ENCODE measurements around the gene LHCGR.

Gene LHCGR

GRCh38 chr2:48755473-48755872 lies at the start of gene LHCGR:
Gene LHCGR, minus strand, starts transcription at chr2:48755724. Its CDS starts 53 bp downstream, at chr2:48755671.
- no peak for DNase-seq (ENCODE audit: low spot score)

- DNase-seq (ENCODE audit: low spot score), result no peak
Measured at GRCh38 chr2:48799601-48800000, 44.1 kb upstream of the LHCGR start.

- no peak for DNase-seq (ENCODE audit: low spot score)
Measured at GRCh38 chr2:48795065-48795464, 39.5 kb upstream of the LHCGR start.

- DNase-seq (ENCODE audit: low spot score), result no peak
Measured at GRCh38 chr2:48793671-48794070, 38.1 kb upstream of the LHCGR start.

- DNase-seq (ENCODE audit: low spot score), result no peak
Measured at GRCh38 chr2:48792030-48792429, 36.5 kb upstream of the LHCGR start.

- DNase-seq (ENCODE audit: low spot score), result no peak
Measured at GRCh38 chr2:48790407-48791170, 35.1 kb upstream of the LHCGR start.

GRCh38 chr2:48787580-48787979 lies 32.1 kb upstream of the LHCGR start:
- no peak for DNase-seq (ENCODE audit: low spot score)

GRCh38 chr2:48781366-48781765 lies 25.8 kb upstream of the LHCGR start:
- no peak for DNase-seq (ENCODE audit: low spot score)

- DNase-seq (ENCODE audit: low spot score), result no peak
Measured at GRCh38 chr2:48779019-48779716, 23.6 kb upstream of the LHCGR start.

- DNase-seq (ENCODE audit: low spot score), result no peak
Measured at GRCh38 chr2:48774251-48774650, 18.7 kb upstream of the LHCGR start.

GRCh38 chr2:48771241-48772014 lies 15.9 kb upstream of the LHCGR start:
- DNase-seq (ENCODE audit: low spot score), result no peak

- no peak for DNase-seq (ENCODE audit: low spot score)
Measured at GRCh38 chr2:48770181-48770580, 14.7 kb upstream of the LHCGR start.

GRCh38 chr2:48768669-48769068 lies 13.1 kb upstream of the LHCGR start:
- DNase-seq (ENCODE audit: low spot score), result no peak

GRCh38 chr2:48767330-48767729 lies 11.8 kb upstream of the LHCGR start:
- no peak for DNase-seq (ENCODE audit: low spot score)

GRCh38 chr2:48760826-48761225 lies 5.3 kb upstream of the LHCGR start:
- DNase-seq (ENCODE audit: low spot score), result no peak

- DNase-seq (ENCODE audit: low spot score), result no peak
Measured at GRCh38 chr2:48759682-48760081, 4.2 kb upstream of the LHCGR start.

- DNase-seq (ENCODE audit: low spot score), result no peak
Measured at GRCh38 chr2:48756289-48756688, 765 bp upstream of the LHCGR start.

GRCh38 chr2:48754874-48755273 lies 650 bp downstream of the LHCGR start:
- DNase-seq (ENCODE audit: low spot score), result no peak

GRCh38 chr2:48753228-48753627 lies 2.3 kb downstream of the LHCGR start:
- DNase-seq (ENCODE audit: low spot score), result no peak

- peak; percentile 8 for DNase-seq (ENCODE audit: low spot score)
Measured at GRCh38 chr2:48750128-48750739, 5.3 kb downstream of the LHCGR start.

GRCh38 chr2:48749291-48750127 lies 6.0 kb downstream of the LHCGR start:
- no peak for DNase-seq (ENCODE audit: low spot score)

All from NAMALWA (cell line).